ENCODE results near the gene MAN2A1. TPM values are rescaled to one million over a fixed set of nuclear protein-coding genes. Genes with fewer than 3 reads are reported as not detected.

MAN2A1 gene
- total RNA-seq, 1 experiment from 2014 or later = 78.0 TPM

- Histone ChIP-seq H3K56ac (ENCODE audit: insufficient read length, low read depth, low read length) (no peak overlapping the region), H3K14ac (ENCODE audit: insufficient read depth, low read length) (no peak overlapping the region), H2BK120ac (ENCODE audit: low read depth, low read length, poor library complexity, severe bottlenecking) (no peak overlapping the region), H2BK15ac (ENCODE audit: low read depth, low read length) (no peak overlapping the region), H3K4ac (ENCODE audit: low read depth, low read length) (no peak overlapping the region), H2AFZ (ENCODE audit: low read length) (no peak overlapping the region), H3T11ph (ENCODE audit: low read length) (no peak overlapping the region), H3K9me3 (ENCODE audit: control insufficient read depth, low read depth, low read length) (no peaks in the 10 kb centered on the region), H2BK5ac (ENCODE audit: insufficient read length, low read length) (no peak overlapping the region), H3K79me2 (ENCODE audit: insufficient read depth, low read length) (no peaks in the 10 kb centered on the region), H3K4me1 (ENCODE audit: insufficient read depth, low read length) (no peaks in the 10 kb centered on the region; the same call in 1 of the 2 replicates), H2AK5ac (ENCODE audit: insufficient read length, low read length) (no peak overlapping the region), H4K91ac (ENCODE audit: insufficient read length, low read depth, low read length) (no peak overlapping the region), H4K5ac (ENCODE audit: insufficient read length, low read depth, low read length) (no peak overlapping the region), H3K27ac (ENCODE audit: insufficient read length, low read depth, low read length) (no peak overlapping the region), H4K8ac (replicated peaks; ENCODE audit: insufficient read length, low read depth, low read length) (no peak overlapping the region), H3K23me2 (ENCODE audit: insufficient read length, low read depth, low read length, poor library complexity, severe bottlenecking) (no peaks in the 10 kb centered on the region), H3K9ac (ENCODE audit: extremely low read depth, insufficient read length, low read length) (no peak overlapping the region), H3K27me3 (ENCODE audit: insufficient read depth, low read length) (no peaks in the 10 kb centered on the region), H3K18ac (ENCODE audit: insufficient read length, low read depth, low read length) (no peak overlapping the region), H2BK12ac (ENCODE audit: insufficient read length, low read depth, low read length) (no peak overlapping the region), H3K23ac (ENCODE audit: insufficient read length, low read depth, low read length) (no peak overlapping the region), H2BK20ac (ENCODE audit: low read depth, low read length, poor library complexity, severe bottlenecking) (no peak overlapping the region), H4K20me1 (ENCODE audit: control insufficient read depth, insufficient read depth, insufficient read length) (no peaks in the 10 kb centered on the region), H3K79me1 (ENCODE audit: insufficient read depth, low read depth, low read length, poor library complexity, severe bottlenecking) (no peaks in the 10 kb centered on the region), H3K4me2 (ENCODE audit: insufficient read depth, insufficient read length, low read length) (no peak overlapping the region)
- no peak for DNase-seq
- H3K4me3 Mint-ChIP-seq = no peak overlapping the region
- TF ChIP-seq CTCF (conservative IDR thresholded peaks at IDR 0.05) = no peak
- no peaks in the 10 kb centered on the region for H3K9me3 Mint-ChIP-seq
- no peaks in the 10 kb centered on the region for H3K27me3 Mint-ChIP-seq (ENCODE audit: low read depth)
- peaks cover 42 to 78% (median 72%) of the 10 kb centered on the region in 3 experiments for H3K36me3 Mint-ChIP-seq (ENCODE audit: insufficient read depth in 1 of 3, low read depth in 3 of 3)
- no peak overlapping the region for H3K27ac Mint-ChIP-seq
- peaks cover 24 to 30% of the 10 kb centered on the region in 2 experiments for H3K4me1 Mint-ChIP-seq
- no CpG with 5 or more reads among the region's 3 CpGs for WGBS (ENCODE audit: extremely low coverage, insufficient read length, low lambda C conversion rate)
Measured at GRCh38 chr5:109853377-109853776, 163.7 kb downstream of the MAN2A1 start.

Data from H9 (cell line).